ENCODE results near the gene CCDC117. TPM values are rescaled to one million over a fixed set of nuclear protein-coding genes. Genes with fewer than 3 reads are reported as not detected.

The CCDC117 gene
- total RNA-seq, 1 experiment from 2014 or later, result 18.1 TPM

DNA sequence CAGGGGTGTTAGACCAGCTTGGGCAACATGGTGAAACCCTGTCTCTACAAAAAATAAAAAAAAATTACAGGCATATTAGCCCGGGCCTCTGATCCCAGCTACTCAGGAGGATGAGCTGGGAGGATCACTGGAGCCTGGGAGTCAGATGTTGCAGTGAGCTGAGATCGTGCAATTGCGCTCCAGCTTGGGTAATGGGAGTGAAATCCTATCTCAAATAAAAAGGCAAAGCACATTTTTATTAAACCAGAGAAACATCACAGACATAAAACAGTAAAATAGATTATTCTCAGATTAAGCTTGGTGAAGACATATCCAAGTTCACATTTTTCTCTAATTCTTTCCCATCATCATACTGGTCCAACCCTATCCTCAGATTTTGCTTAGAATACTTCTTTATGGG, 57.9 kb downstream of the CCDC117 start:
- no peaks in the 10 kb centered on the region for H3K36me3 ChIP-seq (ENCODE audit: control insufficient read depth, insufficient read depth, low read length)
- no peaks in the 10 kb centered on the region for H3K9me3 ChIP-seq (ENCODE audit: control insufficient read depth, insufficient read depth, low read depth, low read length)
- no peak overlapping the region for H3K27ac ChIP-seq (ENCODE audit: low read length)
- intact Hi-C loops (cut with micrococcal nuclease; ENCODE audit: unreplicated experiment) (no loop called here), in situ Hi-C loops (cut with HindIII; ENCODE audit: low pct_unique_long_range_greater_than_20kb, low sequenced_read_pairs) (no loop called here)
- CTCF ChIA-PET, result no interaction called here
- H3K4me1 ChIP-seq (ENCODE audit: control insufficient read depth, insufficient read depth, low read length), result no peaks in the 10 kb centered on the region
- ATAC-seq (no peak), DNase-seq (ENCODE audit: low read depth, low spot score) (no peak)
- H3K4me3 ChIP-seq (ENCODE audit: low read depth in 2 of 2, low read length in 2 of 2), result no peak overlapping the region
- POLR2A ChIA-PET, result no interaction called here
- no peaks in the 10 kb centered on the region for H3K27me3 ChIP-seq (ENCODE audit: control insufficient read depth, insufficient read depth, low read length)
- TF ChIP-seq, protein P1, sequence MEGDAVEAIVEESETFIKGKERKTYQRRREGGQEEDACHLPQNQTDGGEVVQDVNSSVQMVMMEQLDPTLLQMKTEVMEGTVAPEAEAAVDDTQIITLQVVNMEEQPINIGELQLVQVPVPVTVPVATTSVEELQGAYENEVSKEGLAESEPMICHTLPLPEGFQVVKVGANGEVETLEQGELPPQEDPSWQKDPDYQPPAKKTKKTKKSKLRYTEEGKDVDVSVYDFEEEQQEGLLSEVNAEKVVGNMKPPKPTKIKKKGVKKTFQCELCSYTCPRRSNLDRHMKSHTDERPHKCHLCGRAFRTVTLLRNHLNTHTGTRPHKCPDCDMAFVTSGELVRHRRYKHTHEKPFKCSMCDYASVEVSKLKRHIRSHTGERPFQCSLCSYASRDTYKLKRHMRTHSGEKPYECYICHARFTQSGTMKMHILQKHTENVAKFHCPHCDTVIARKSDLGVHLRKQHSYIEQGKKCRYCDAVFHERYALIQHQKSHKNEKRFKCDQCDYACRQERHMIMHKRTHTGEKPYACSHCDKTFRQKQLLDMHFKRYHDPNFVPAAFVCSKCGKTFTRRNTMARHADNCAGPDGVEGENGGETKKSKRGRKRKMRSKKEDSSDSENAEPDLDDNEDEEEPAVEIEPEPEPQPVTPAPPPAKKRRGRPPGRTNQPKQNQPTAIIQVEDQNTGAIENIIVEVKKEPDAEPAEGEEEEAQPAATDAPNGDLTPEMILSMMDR (IDR thresholded peaks at IDR 0.05), result no peak
- TF ChIP-seq TCF7L2 (IDR thresholded peaks at IDR 0.05; ENCODE audit: low read depth, low read length) (no peak), POLR2AphosphoS5 (IDR thresholded peaks at IDR 0.05; ENCODE audit: low read depth, low read length) (no peak)
- TF ChIP-seq, protein P2, sequence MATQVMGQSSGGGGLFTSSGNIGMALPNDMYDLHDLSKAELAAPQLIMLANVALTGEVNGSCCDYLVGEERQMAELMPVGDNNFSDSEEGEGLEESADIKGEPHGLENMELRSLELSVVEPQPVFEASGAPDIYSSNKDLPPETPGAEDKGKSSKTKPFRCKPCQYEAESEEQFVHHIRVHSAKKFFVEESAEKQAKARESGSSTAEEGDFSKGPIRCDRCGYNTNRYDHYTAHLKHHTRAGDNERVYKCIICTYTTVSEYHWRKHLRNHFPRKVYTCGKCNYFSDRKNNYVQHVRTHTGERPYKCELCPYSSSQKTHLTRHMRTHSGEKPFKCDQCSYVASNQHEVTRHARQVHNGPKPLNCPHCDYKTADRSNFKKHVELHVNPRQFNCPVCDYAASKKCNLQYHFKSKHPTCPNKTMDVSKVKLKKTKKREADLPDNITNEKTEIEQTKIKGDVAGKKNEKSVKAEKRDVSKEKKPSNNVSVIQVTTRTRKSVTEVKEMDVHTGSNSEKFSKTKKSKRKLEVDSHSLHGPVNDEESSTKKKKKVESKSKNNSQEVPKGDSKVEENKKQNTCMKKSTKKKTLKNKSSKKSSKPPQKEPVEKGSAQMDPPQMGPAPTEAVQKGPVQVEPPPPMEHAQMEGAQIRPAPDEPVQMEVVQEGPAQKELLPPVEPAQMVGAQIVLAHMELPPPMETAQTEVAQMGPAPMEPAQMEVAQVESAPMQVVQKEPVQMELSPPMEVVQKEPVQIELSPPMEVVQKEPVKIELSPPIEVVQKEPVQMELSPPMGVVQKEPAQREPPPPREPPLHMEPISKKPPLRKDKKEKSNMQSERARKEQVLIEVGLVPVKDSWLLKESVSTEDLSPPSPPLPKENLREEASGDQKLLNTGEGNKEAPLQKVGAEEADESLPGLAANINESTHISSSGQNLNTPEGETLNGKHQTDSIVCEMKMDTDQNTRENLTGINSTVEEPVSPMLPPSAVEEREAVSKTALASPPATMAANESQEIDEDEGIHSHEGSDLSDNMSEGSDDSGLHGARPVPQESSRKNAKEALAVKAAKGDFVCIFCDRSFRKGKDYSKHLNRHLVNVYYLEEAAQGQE (IDR thresholded peaks at IDR 0.05; ENCODE audit: insufficient read depth in 1 of 2, low read depth in 2 of 2, low read length in 1 of 2), result no peak
- no TSS peak for BruUV-seq (replicated peaks)

DNA sequence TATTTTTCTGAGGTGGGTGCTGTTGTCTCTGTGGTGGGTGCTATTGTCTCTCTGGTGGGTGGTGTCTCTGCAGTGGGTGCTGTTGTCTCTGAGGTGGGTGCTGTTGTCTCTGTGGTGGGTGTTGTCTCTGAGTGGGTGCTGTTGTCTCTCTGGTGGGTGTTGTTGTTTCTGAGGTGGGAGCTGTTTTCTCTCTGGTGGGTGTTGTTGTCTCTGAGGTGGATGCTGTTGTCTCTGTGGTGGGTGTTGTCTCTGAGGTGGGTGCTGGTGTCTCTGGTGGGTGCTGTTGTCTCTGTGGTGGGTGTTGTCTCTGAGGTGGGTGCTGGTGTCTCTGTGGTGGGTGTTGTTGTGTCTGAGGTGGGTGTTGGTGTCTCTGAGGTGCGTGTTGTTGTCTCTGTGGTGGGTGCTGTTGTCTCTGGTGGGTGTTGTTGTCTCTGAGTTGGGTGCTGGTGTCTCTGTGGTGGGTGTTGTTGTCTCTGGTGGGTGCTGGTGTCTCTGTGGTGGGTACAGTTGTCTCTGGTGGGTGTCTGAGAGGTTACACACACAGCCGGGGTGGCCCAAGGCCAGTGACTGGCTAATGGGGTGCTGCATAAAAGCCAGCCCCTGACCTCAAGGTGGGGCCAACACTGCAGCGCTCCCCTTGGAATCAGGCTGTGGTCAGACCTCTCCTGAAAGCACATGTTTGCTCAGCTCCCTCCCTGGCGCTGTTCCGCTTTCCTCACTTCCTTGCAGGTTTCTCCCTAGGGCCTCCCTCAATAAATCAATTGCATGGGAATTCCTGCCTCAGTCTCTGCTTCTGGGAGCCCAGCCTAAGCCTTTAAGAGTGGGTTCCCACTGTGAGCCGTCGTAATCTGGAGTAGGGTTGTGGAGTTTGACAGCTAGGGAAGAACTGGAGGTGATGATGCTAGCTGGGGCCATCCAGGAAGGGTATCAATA, 58.9 kb downstream of the CCDC117 start:
- ATAC-seq (no peak), DNase-seq (ENCODE audit: low read depth, low spot score) (no peak)
- TF ChIP-seq TCF7L2 (IDR thresholded peaks at IDR 0.05; ENCODE audit: low read depth, low read length) (no peak), SIN3A (IDR thresholded peaks at IDR 0.05; ENCODE audit: borderline replicate concordance, insufficient read depth, low read depth, low read length) (no peak), POLR2AphosphoS5 (IDR thresholded peaks at IDR 0.05; ENCODE audit: low read depth, low read length) (no peak)
- TF ChIP-seq, protein P1 (IDR thresholded peaks at IDR 0.05), result no peak
- TF ChIP-seq, protein P2 (IDR thresholded peaks at IDR 0.05; ENCODE audit: insufficient read depth in 1 of 2, low read depth in 2 of 2, low read length in 1 of 2), result no peak
- Histone ChIP-seq H3K4me1 (ENCODE audit: control insufficient read depth, insufficient read depth, low read length) (no peaks in the 10 kb centered on the region), H3K27me3 (ENCODE audit: control insufficient read depth, insufficient read depth, low read length) (no peaks in the 10 kb centered on the region), H3K4me3 (ENCODE audit: low read depth in 2 of 2, low read length in 2 of 2) (no peak overlapping the region), H3K36me3 (ENCODE audit: control insufficient read depth, insufficient read depth, low read length) (no peaks in the 10 kb centered on the region), H3K9me3 (ENCODE audit: control insufficient read depth, insufficient read depth, low read depth, low read length) (no peaks in the 10 kb centered on the region), H3K27ac (ENCODE audit: low read length) (no peak overlapping the region)
- CTCF ChIA-PET, result no interaction called here
- in situ Hi-C loops (cut with HindIII; ENCODE audit: low pct_unique_long_range_greater_than_20kb, low sequenced_read_pairs), result no loop called here
- POLR2A ChIA-PET, result no interaction called here
- BruUV-seq (replicated peaks), result no TSS peak
- intact Hi-C loops (cut with micrococcal nuclease; ENCODE audit: unreplicated experiment), result no loop called here

All from Panc1 (cell line).